Heart right ventricle (tissue), 16 donors: Measurements from ENCODE around the gene NOP9. TPM values are rescaled to one million over a fixed set of nuclear protein-coding genes. Genes with fewer than 3 reads are reported as not detected.
A peak's percentile ranks its signal among the peaks of the same experiment; 100 is the strongest.

Experiments
- ATAC-seq, 8 donors: fragments of 200-7000 bp; cut with Tn5 transposase; one replicate each; pipeline ENCODE4 v1.9.1; 2020; ENCODE audit warnings: mild to moderate bottlenecking in 8 of 8, moderate library complexity in 8 of 8, moderate number of reproducible peaks in 1 of 8
- DNase-seq, 2 donors: peaks; one replicate each; pipeline ENCODE4 v3.0.0-alpha.2; 2020
- H3K27ac ChIP-seq, 10 donors: fragments of 200-600 bp; sonication (generic) in 2 of 10; one replicate each; pipeline versions ENCODE4 v1.5.0 to v1.8.0; 2020 to 2022; ENCODE audit warnings: mild to moderate bottlenecking in 3 of 10
- H3K27me3 ChIP-seq, 7 donors: fragments of 200-600 bp; one replicate each; pipeline ENCODE4 v1.8.0; 2021 to 2022; ENCODE audit warnings: mild to moderate bottlenecking in 2 of 7
- H3K36me3 ChIP-seq, 9 donors: fragments of 200-600 bp; sonication (generic) in 1 of 9; one replicate each; pipeline versions ENCODE4 v1.5.0 to v1.8.0; 2020 to 2022; ENCODE audit warnings: mild to moderate bottlenecking in 2 of 9
- H3K4me1 ChIP-seq, 9 donors: fragments of 200-600 bp; sonication (generic) in 1 of 9; one replicate each; pipeline versions ENCODE4 v1.5.0 to v1.8.0; 2020 to 2022; ENCODE audit warnings: mild to moderate bottlenecking in 4 of 9
- H3K4me3 ChIP-seq, 10 donors: fragments of 200-600 bp; sonication (generic) in 2 of 10; one replicate each; pipeline versions ENCODE4 v1.5.0 to v1.8.0; 2020 to 2022; ENCODE audit warnings: mild to moderate bottlenecking in 7 of 10, moderate library complexity in 2 of 10
- H3K9me3 ChIP-seq, 11 donors: fragments of 200-600 bp in 10 of 11; sonication (generic) in 2 of 11; one replicate each; pipeline versions ENCODE4 v1.5.0 to v1.8.0; 2013 to 2022; ENCODE audit warnings: mild to moderate bottlenecking in 2 of 11, control low read depth in 1 of 11, moderate library complexity in 1 of 11
- CTCF ChIP-seq, 9 donors: fragments of 200-600 bp; sonication (generic) in 2 of 9; IDR thresholded peaks; one replicate each; pipeline versions ENCODE4 v1.5.0 to v1.8.0; 2021 to 2022; ENCODE audit warnings: antibody characterized with exemption in 9 of 9, mild to moderate bottlenecking in 5 of 9, moderate library complexity in 1 of 9
- WGBS, 2 donors: extraction: QIAGEN DNeasy Blood & Tissue Kit; methylation state at CpG; one replicate each; pipeline ENCODE4 v1.1.7; 2013; ENCODE audit warnings: inconsistent platforms in 1 of 2; 5-methylcytosine and 5-hydroxymethylcytosine counted together
- intact Hi-C, 10 donors: fragments of 100-400 bp; cut with DNase I; formaldehyde crosslinking; loops; one replicate each; pipeline versions ENCODE4 v1.11.1 to v1.14.2; 2022
- polyA plus RNA-seq, 2 donors: library from polyadenylated mRNA; stranded (reverse); fragments of 200-250 nt; gene quantifications; one replicate each; pipeline ENCODE4 v1.2.3, GENCODE V29; 2013
- total RNA-seq, 10 donors: library from RNA; stranded (reverse); fragmentation: NEBNext Ultra II Directional in 3 of 10; extraction: Animal tissue kit (Norgen Biotek cat#: 25700) in 3 of 10; gene quantifications; one replicate each; pipeline versions ENCODE4 v1.2.1 to v1.2.4, GENCODE V29; 2021 to 2023
- donor health status: Arrhythmogenic right ventricular cardiomyopathy.
- donor health status: ischemic (EF 13 %, LVEDD 7.1; RV severe dilation, severe dysfunction).
- donor health status: healthy with polysubstance abuse.
- donor health status: DM: no; HTN: yes; CAD: no.
- donor health status: DM: no; HTN: no; CAD: no.
- donor health status: ischemic (EF 25% LVEDD 6.9; RV normal size, moderate dysfunction).
- donor health status: ischemic (EF 25% LVEDD 5.7; RV mildly dilated, moderate dysfunction).
- donor health status: healthy.
- donor health status: DM: yes; HTN: yes; CAD: no.
- donor health status: Ischemic cardiomyopathy.
- donor health status: ischemic (EF 35%, LVEDD 5.7; RV mildly dilated, moderate dysfunction).
- donor health status: nonischemic (EF 11% LVEDD 7.7; RV severe dilation, severe dysfunction).
- donor health status: DM: yes; HTN: yes; CAD: no.
- donor health status: PGD.
- donor health status: ischemic (EF 29% LVEDD 5.4; RV normal size, mild dysfunction).
- donor health status: nonischemic (EF 23%, LVEDD 6.1; RV moderate dilation, normal function).

NOP9 gene
- total and polyA plus RNA-seq, 12 donors: 10.7 to 31.9 (median 26.4) TPM

GRCh38 chr14:24269910-24270536 lies 29.6 kb upstream of the NOP9 start:
- no peaks in the 10 kb centered on the region for H3K9me3 ChIP-seq
- no peak for DNase-seq
- no peak for TF ChIP-seq CTCF (IDR thresholded peaks at IDR 0.05)
- no peak for ATAC-seq
- no peaks in the 10 kb centered on the region for H3K27me3 ChIP-seq
- H3K4me3 ChIP-seq: no peak overlapping the region
- WGBS, 2 donors: 95 to 97% methylated on average over 14 of the region's 14 CpGs
- H3K36me3 ChIP-seq: peaks cover 0 to 48% (median 0%) of the 10 kb centered on the region in 9 donors
- H3K4me1 ChIP-seq: peaks cover 0 to 43% (median 13%) of the 10 kb centered on the region in 9 donors
- intact Hi-C loops: loop anchor here in 1 of 10 donors (2.0 kb wide), 1 partner anchor 27 kb away; the partner anchor contains the start of gene TINF2
- H3K27ac ChIP-seq: no peak overlapping the region

GRCh38 chr14:24270537-24271133 lies 29.0 kb upstream of the NOP9 start:
- Histone ChIP-seq H3K27ac (peak overlapping the region; percentile 95 to 100 (median 98)), H3K27me3 (no peaks in the 10 kb centered on the region), H3K9me3 (no peaks in the 10 kb centered on the region), H3K36me3 (peaks cover 0 to 42% (median 0%) of the 10 kb centered on the region in 9 donors), H3K4me1 (peaks cover 0 to 49% (median 13%) of the 10 kb centered on the region in 9 donors), H3K4me3 (peak overlapping the region; percentile 82 to 100 (median 94))
- TF ChIP-seq CTCF (IDR thresholded peaks at IDR 0.05): no peak
- WGBS, 2 donors: 12 to 18% methylated on average over 13 of the region's 13 CpGs
- ATAC-seq: peak in 4 of 8 donors; percentile 0 to 18 (median 10)
- intact Hi-C loops: loop anchor here in 1 of 10 donors (2.0 kb wide), 1 partner anchor 28 kb away; the partner anchor contains the start of gene TINF2
- DNase-seq: no peak

- intact Hi-C loops: loop anchor here in 1 of 10 donors (2.0 kb wide), 1 partner anchor 28 kb away; the partner anchor contains the start of gene TINF2
- WGBS, 2 donors: 0% methylated on average over 58 to 61 of the region's 61 CpGs
Observed at GRCh38 chr14:24271134-24271833, 28.4 kb upstream of the NOP9 start, which contains the start of gene RABGGTA. Gene RABGGTA, minus strand, starts transcription at chr14:24271597. Its CDS starts 482 bp downstream, at chr14:24271115.

More at GRCh38 chr14:24271134-24271833, 28.4 kb upstream of the NOP9 start, which contains the start of gene RABGGTA:
- Histone ChIP-seq H3K27ac (peak within 1 kb of the TSS; percentile 95 to 100 (median 98)), H3K27me3 (no peaks in the 10 kb centered on the region), H3K36me3 (peaks cover 0 to 35% (median 0%) of the 10 kb centered on the region in 9 donors), H3K4me1 (peaks cover 0 to 55% (median 13%) of the 10 kb centered on the region in 9 donors), H3K4me3 (peak within 1 kb of the TSS; percentile 82 to 100 (median 94)), H3K9me3 (no peaks in the 10 kb centered on the region)
- peak; percentile 86 to 87 for DNase-seq
- peak; percentile 95 to 98 (median 96) for ATAC-seq
- TF ChIP-seq CTCF (IDR thresholded peaks at IDR 0.05): peak; percentile 41 to 92 (median 78)
